Prostate gland (tissue), 2 donors: ENCODE results near the gene KLHL35. TPM values are rescaled to one million over a fixed set of nuclear protein-coding genes. Genes with fewer than 3 reads are reported as not detected.

Source experiments
- DNase-seq: peaks from one replicate; pipeline ENCODE4 v3.0.0-alpha.2; 2019; ENCODE audit warnings: low spot score
- H3K27ac ChIP-seq, 2 donors: fragments of 200-600 bp; sonication (generic); 2 replicates each; pipeline ENCODE4 v1.5.1; 2017 to 2019
- H3K27me3 ChIP-seq: fragments of 200-600 bp; sonication (generic); replicated peaks from 2 replicates; pipeline ENCODE4 v1.5.1; 2019; ENCODE audit not compliant: insufficient read depth
- H3K36me3 ChIP-seq, 2 donors: fragments of 200-600 bp; sonication (generic); 1 replicate in 1 of 2; 2 replicates in 1 of 2; pipeline versions ENCODE4 v1.5.1 to v1.8.1; 2017 to 2019
- H3K4me1 ChIP-seq: fragments of 200-600 bp; sonication (generic); replicated peaks from 2 replicates; pipeline ENCODE4 v1.5.1; 2019
- H3K4me3 ChIP-seq, 2 donors: fragments of 200-600 bp; sonication (generic); 2 replicates each; pipeline ENCODE4 v1.5.1; 2017 to 2019
- H3K9me3 ChIP-seq: fragments of 200-600 bp; sonication (generic); 2 replicates; pipeline ENCODE4 v1.5.1; 2017
- POLR2A ChIP-seq: fragments of 450-650 bp; IDR thresholded peaks from one replicate; pipeline ENCODE4 v1.6.1; 2016; ENCODE audit warnings: antibody characterized with exemption, mild to moderate bottlenecking
- POLR2AphosphoS5 ChIP-seq: sonication (generic); formaldehyde crosslinking; IDR thresholded peaks from one replicate; pipeline ENCODE4 v1.6.1; 2017; ENCODE audit warnings: antibody characterized with exemption
- WGBS: methylation state at CpG from one replicate; pipeline ENCODE4 v1.1.5; 2018; 5-methylcytosine and 5-hydroxymethylcytosine counted together
- intact Hi-C: fragments of 100-400 bp; cut with DNase I; formaldehyde crosslinking; loops from one replicate; pipeline ENCODE4 v1.14.2; 2022
- total RNA-seq, 2 donors: library from RNA; depleted of rRNA; stranded (reverse); fragments of >200 nt; gene quantifications; one replicate each; pipeline ENCODE4 v1.1.0, GENCODE V29; 2016
- TF ChIP-seq, protein P1 (sequence below), 4 experiments: fragments of 200-600 bp in 2 of 4; fragments of 450-650 bp in 2 of 4; sonication (generic) in 2 of 4; IDR thresholded peaks; 1 replicate in 3 of 4; 2 replicates in 1 of 4; pipeline ENCODE4 v1.5.1; 2016 to 2019; ENCODE audit warnings: antibody characterized with exemption in 4 of 4, mild to moderate bottlenecking in 2 of 4, moderate library complexity in 2 of 4

KLHL35 gene
- total RNA-seq, 2 donors from 2014 or later, result 0.46 to 28.4 TPM

DNA sequence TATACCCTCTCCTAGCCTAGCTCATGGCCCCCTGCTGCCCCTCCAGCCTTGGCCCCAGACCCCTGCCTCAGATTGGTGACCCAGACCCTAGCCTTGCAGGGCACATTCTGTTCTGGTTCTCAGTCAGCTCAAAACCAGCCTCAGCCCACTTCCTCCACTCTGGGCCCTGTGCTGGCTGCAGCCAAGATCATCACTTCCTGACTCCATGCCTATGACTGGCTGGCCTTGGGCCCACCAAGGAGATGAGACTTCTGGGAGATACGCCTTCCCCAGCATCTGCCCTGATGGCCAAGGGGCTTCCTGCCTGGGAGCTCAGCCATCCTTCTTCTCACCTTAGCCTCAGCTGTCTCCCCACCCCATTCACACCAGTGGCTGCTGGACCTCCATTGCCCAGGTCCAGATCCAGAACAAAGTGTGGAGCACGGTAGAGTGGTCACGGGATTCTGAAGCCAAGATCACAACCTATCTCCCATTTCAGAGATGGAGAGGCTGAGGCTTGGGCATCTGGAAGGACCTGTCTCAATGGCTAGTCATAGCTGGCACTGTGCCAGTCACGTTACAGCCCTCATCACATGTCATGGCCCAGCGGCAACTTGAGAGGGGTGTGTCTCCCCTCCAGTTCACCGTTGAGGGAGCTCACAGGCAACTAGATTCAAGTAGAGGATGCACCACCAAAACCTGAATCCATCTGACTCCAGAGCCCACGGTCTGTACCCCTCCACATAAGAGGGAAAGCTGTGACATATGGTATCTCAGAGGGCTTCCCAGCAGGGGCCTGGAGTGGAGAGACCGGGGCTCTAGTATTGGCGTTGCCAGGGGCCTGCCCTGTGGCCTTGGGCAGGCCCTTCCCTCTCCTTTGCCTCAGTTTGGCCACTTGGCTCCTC lies 43.0 kb upstream of the KLHL35 start:
- 71% methylated on average over 9 of the region's 9 CpGs for WGBS
- Histone ChIP-seq H3K36me3 (no peaks in the 10 kb centered on the region), H3K9me3 (no peaks in the 10 kb centered on the region), H3K27ac (peak overlapping the region; percentile 60 to 73), H3K4me3 (no peak overlapping the region), H3K4me1 (peaks cover 9% of the 10 kb centered on the region), H3K27me3 (no peaks in the 10 kb centered on the region)
- intact Hi-C loops, result no loop called here
- TF ChIP-seq POLR2AphosphoS5 (no peak), POLR2A (no peak)
- TF ChIP-seq, protein P1, sequence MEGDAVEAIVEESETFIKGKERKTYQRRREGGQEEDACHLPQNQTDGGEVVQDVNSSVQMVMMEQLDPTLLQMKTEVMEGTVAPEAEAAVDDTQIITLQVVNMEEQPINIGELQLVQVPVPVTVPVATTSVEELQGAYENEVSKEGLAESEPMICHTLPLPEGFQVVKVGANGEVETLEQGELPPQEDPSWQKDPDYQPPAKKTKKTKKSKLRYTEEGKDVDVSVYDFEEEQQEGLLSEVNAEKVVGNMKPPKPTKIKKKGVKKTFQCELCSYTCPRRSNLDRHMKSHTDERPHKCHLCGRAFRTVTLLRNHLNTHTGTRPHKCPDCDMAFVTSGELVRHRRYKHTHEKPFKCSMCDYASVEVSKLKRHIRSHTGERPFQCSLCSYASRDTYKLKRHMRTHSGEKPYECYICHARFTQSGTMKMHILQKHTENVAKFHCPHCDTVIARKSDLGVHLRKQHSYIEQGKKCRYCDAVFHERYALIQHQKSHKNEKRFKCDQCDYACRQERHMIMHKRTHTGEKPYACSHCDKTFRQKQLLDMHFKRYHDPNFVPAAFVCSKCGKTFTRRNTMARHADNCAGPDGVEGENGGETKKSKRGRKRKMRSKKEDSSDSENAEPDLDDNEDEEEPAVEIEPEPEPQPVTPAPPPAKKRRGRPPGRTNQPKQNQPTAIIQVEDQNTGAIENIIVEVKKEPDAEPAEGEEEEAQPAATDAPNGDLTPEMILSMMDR (IDR thresholded peaks at IDR 0.05), result no peak
- no peak for DNase-seq

DNA sequence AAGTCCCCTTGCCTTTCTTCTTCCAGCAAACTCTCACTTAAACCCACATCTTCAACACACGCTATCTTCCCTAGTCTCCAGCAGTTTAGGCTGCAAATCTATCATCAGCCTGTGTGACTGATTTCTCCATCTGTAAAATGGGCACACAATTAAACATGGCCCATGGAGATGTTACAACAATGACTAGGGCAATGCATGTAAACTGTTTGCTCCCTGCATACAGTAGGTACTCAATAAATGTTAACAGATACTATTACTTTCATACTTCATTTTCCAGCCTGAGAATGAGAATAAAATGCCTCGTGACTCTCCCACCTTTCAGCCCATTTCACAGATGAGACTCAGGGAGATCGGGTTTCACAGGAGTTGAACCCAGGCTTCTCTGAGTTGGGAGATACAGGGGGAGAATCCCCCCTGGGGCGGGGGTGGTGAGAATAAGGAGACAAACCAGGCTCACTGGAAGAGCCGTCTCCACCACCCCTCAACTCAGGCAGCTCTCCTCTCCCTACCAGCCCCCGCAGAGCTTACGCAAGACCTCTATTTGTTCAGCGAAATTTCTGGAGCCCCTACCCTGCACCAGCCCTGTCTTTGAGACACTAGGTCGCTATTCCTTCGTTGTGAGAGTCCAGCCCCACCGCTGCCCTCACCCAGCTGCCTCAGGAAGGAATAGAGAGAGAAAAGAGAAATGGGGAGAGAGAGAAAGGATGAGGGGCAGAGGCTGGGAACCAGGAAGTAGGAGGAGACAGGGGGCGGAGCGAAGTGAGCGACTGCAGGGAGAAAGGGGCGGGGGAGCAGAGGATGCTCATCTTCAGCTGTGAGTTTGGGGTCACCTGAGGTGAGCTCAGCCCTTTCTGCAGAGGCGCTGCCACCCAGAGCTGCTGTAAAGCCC lies 42.1 kb upstream of the KLHL35 start:
- WGBS, result 53% methylated on average over 16 of the region's 16 CpGs
- Histone ChIP-seq H3K9me3 (no peaks in the 10 kb centered on the region), H3K4me3 (no peak overlapping the region), H3K27ac (no peak overlapping the region), H3K4me1 (peaks cover 9% of the 10 kb centered on the region), H3K27me3 (no peaks in the 10 kb centered on the region), H3K36me3 (no peaks in the 10 kb centered on the region)
- no peak for TF ChIP-seq POLR2A
- no peak for TF ChIP-seq POLR2AphosphoS5
- TF ChIP-seq, protein P1 (IDR thresholded peaks at IDR 0.05), result no peak
- no peak for DNase-seq
- intact Hi-C loops, result no loop called here

DNA sequence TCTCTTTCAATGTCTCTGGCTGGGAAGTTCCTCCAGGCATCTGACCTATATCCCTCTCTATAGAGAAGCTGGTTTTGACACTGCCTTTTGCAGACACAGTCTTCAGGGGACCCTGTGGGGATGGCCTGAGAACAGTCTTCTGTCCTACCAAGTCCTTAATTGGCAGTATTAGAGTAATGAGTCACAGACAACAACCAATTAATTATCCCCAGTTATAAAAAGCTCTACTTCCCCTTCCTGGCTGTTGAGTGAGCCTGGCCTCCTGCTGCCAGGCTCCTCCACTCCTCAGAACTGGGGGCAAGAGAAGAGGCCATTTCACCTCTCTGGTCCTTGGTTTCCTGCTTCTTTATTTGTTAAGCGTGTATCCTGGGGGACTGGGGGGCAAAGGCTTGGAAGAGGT lies 41.2 kb upstream of the KLHL35 start:
- Histone ChIP-seq H3K4me3 (no peak overlapping the region), H3K9me3 (no peaks in the 10 kb centered on the region), H3K36me3 (no peaks in the 10 kb centered on the region), H3K27me3 (no peaks in the 10 kb centered on the region), H3K4me1 (peaks cover 9% of the 10 kb centered on the region), H3K27ac (no peak overlapping the region)
- 84% methylated on average over 1 of the region's 1 CpG for WGBS
- intact Hi-C loops, result no loop called here
- TF ChIP-seq POLR2AphosphoS5 (no peak), POLR2A (no peak)
- TF ChIP-seq, protein P1 (IDR thresholded peaks at IDR 0.05), result no peak
- DNase-seq, result no peak

DNA sequence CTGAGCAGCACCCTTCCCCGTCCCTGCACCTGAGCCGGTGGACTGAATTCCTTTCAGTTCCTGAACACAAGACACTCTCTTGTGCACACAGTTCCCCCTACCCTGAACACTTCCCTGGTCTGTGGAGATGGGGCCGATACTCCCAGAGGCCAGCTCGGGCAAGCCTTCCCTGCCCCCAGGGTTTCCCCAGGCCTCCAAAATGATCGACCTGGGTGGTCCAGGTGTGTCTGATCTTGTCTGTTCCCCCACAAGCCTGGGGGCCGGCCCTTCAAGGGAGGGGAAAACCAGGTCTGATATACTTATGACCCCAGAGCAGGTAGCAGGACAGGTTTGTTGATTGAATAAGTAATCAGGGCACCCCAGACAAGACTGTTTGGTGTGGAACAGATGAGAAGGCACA lies 40.7 kb upstream of the KLHL35 start:
- no peak for DNase-seq
- no peaks in the 10 kb centered on the region for H3K27me3 ChIP-seq
- TF ChIP-seq POLR2AphosphoS5, result no peak
- no peak for TF ChIP-seq POLR2A
- TF ChIP-seq, protein P1 (IDR thresholded peaks at IDR 0.05), result no peak
- H3K4me1 ChIP-seq, result peaks cover 9% of the 10 kb centered on the region
- H3K4me3 ChIP-seq, result no peak overlapping the region
- no peaks in the 10 kb centered on the region for H3K36me3 ChIP-seq
- no peak overlapping the region for H3K27ac ChIP-seq
- H3K9me3 ChIP-seq, result no peaks in the 10 kb centered on the region
- intact Hi-C loops, result no loop called here
- WGBS, result 77% methylated on average over 6 of the region's 6 CpGs
